SK-N-SH treated with all-trans-retinoic acid at 6 μM for 48 hours (cell line): ENCODE results near the gene HIVEP3.
"Not testable (repeated sequence)": the region's sequence is repeated elsewhere in the genome, so short reads cannot be mapped to it uniquely, and the experiment has no call there.

Experiments
- ATAC-seq: fragments of 200-7000 bp; cut with Tn5 transposase; 3 replicates; pipeline ENCODE4 v1.9.1; 2020; ENCODE audit warnings: mild to moderate bottlenecking, moderate library complexity
- ARNTL ChIP-seq: fragments of 450-650 bp; formaldehyde crosslinking; IDR thresholded peaks from 2 replicates; pipeline ENCODE4 v1.5.0; 2020; ENCODE audit warnings: low read depth, mild to moderate bottlenecking, moderate library complexity, borderline replicate concordance
- BACH2 ChIP-seq: fragments of 250-450 bp; sonication (Bioruptor Pico); IDR thresholded peaks from 2 replicates; pipeline ENCODE4 v1.9.0; 2021; ENCODE audit warnings: mild to moderate bottlenecking, borderline replicate concordance
- CSDC2 ChIP-seq: fragments of 250-450 bp; sonication (Bioruptor Pico); IDR thresholded peaks from 2 replicates; pipeline ENCODE4 v1.5.0; 2020; ENCODE audit warnings: mild to moderate bottlenecking, moderate library complexity
- ESRRG ChIP-seq: fragments of 250-450 bp; sonication (Bioruptor Pico); IDR thresholded peaks from 2 replicates; pipeline ENCODE4 v1.6.1; 2021; ENCODE audit warnings: mild to moderate bottlenecking
- GLIS3 ChIP-seq: fragments of 250-450 bp; sonication (Bioruptor Pico); IDR thresholded peaks from 2 replicates; pipeline ENCODE4 v1.5.0; 2020; ENCODE audit warnings: mild to moderate bottlenecking, moderate library complexity
- ISL1 ChIP-seq: fragments of 250-450 bp; sonication (Bioruptor Pico); IDR thresholded peaks from 2 replicates; pipeline ENCODE4 v2.1.2; 2022; ENCODE audit warnings: mild to moderate bottlenecking, moderate library complexity
- OSR1 ChIP-seq: fragments of 250-450 bp; sonication (Bioruptor Pico); IDR thresholded peaks from 2 replicates; pipeline ENCODE4 v1.8.0; 2022; ENCODE audit warnings: moderate library complexity, mild to moderate bottlenecking, inconsistent platforms
- PATZ1 ChIP-seq: fragments of 250-450 bp; sonication (Bioruptor Pico); IDR thresholded peaks from 2 replicates; pipeline ENCODE4 v1.8.0; 2020; ENCODE audit warnings: mild to moderate bottlenecking, moderate library complexity, borderline replicate concordance
- PPARA ChIP-seq: fragments of 250-450 bp; sonication (Bioruptor Pico); IDR thresholded peaks from 2 replicates; pipeline ENCODE4 v1.5.0; 2020; ENCODE audit warnings: mild to moderate bottlenecking, borderline replicate concordance
- RARB ChIP-seq: fragments of 250-450 bp; sonication (Bioruptor Pico); IDR thresholded peaks from 2 replicates; pipeline ENCODE4 v1.8.0; 2021; ENCODE audit warnings: mild to moderate bottlenecking, moderate library complexity
- SNAI2 ChIP-seq: fragments of 250-450 bp; sonication (Bioruptor Pico); IDR thresholded peaks from 2 replicates; pipeline ENCODE4 v1.5.0; 2020; ENCODE audit warnings: mild to moderate bottlenecking, moderate library complexity
- TCF4 ChIP-seq: fragments of 250-450 bp; sonication (Bioruptor Pico); IDR thresholded peaks from 2 replicates; pipeline ENCODE4 v1.8.0; 2021; ENCODE audit warnings: mild to moderate bottlenecking, moderate library complexity, borderline replicate concordance
- TOX ChIP-seq: fragments of 250-450 bp; sonication (Bioruptor Pico); IDR thresholded peaks from 2 replicates; pipeline ENCODE4 v1.8.0; 2021; ENCODE audit warnings: mild to moderate bottlenecking, moderate library complexity, borderline replicate concordance
- ZC3H10 ChIP-seq: fragments of 250-450 bp; sonication (Bioruptor Pico); IDR thresholded peaks from 2 replicates; pipeline ENCODE4 v1.5.1; 2021; ENCODE audit warnings: mild to moderate bottlenecking, moderate library complexity
- ZFP3 ChIP-seq: fragments of 250-450 bp; sonication (Bioruptor Pico); IDR thresholded peaks from 2 replicates; pipeline ENCODE4 v1.5.0; 2020; ENCODE audit warnings: mild to moderate bottlenecking, moderate library complexity
- ZNF70 ChIP-seq: fragments of 450-650 bp; formaldehyde crosslinking; IDR thresholded peaks from 2 replicates; pipeline ENCODE4 v1.5.0; 2020; ENCODE audit warnings: mild to moderate bottlenecking, moderate library complexity
- ZNF8 ChIP-seq: fragments of 450-650 bp; formaldehyde crosslinking; IDR thresholded peaks from 2 replicates; pipeline ENCODE4 v1.5.0; 2020; ENCODE audit warnings: mild to moderate bottlenecking, moderate library complexity
- TF ChIP-seq, protein P1 (sequence below): fragments of 250-450 bp; sonication (Bioruptor Pico); IDR thresholded peaks from 2 replicates; pipeline ENCODE4 v1.5.0; 2020; ENCODE audit warnings: mild to moderate bottlenecking, moderate library complexity
- TF ChIP-seq, protein P2 (sequence below): fragments of 250-450 bp; sonication (Bioruptor Pico); IDR thresholded peaks from 2 replicates; pipeline ENCODE4 v1.5.1; 2021; ENCODE audit warnings: mild to moderate bottlenecking, moderate library complexity
- TF ChIP-seq, protein P3 (sequence below): fragments of 250-450 bp; sonication (Bioruptor Pico); IDR thresholded peaks from 2 replicates; pipeline ENCODE4 v1.5.1; 2020; ENCODE audit warnings: low read depth, mild to moderate bottlenecking, moderate library complexity
- TF ChIP-seq, protein P4 (sequence below): fragments of 250-450 bp; sonication (Bioruptor Pico); IDR thresholded peaks from 2 replicates; pipeline ENCODE4 v1.8.0; 2021; ENCODE audit warnings: low read depth, mild to moderate bottlenecking, moderate library complexity, borderline replicate concordance

The HIVEP3 gene

GRCh38 chr1:41695118-41695745 lies 223.5 kb downstream of the HIVEP3 start (continued):
- TF ChIP-seq TOX (CRISPR knock-in tag) (no peak), GLIS3 (CRISPR knock-in tag) (no peak), RARB (CRISPR knock-in tag) (no peak), ZC3H10 (CRISPR knock-in tag) (no peak), ZNF70 (CRISPR knock-in tag) (no peak), SNAI2 (CRISPR knock-in tag) (no peak), TCF4 (CRISPR knock-in tag) (no peak), ZNF8 (no peak), ARNTL (CRISPR knock-in tag) (no peak)
- TF ChIP-seq, protein P1, sequence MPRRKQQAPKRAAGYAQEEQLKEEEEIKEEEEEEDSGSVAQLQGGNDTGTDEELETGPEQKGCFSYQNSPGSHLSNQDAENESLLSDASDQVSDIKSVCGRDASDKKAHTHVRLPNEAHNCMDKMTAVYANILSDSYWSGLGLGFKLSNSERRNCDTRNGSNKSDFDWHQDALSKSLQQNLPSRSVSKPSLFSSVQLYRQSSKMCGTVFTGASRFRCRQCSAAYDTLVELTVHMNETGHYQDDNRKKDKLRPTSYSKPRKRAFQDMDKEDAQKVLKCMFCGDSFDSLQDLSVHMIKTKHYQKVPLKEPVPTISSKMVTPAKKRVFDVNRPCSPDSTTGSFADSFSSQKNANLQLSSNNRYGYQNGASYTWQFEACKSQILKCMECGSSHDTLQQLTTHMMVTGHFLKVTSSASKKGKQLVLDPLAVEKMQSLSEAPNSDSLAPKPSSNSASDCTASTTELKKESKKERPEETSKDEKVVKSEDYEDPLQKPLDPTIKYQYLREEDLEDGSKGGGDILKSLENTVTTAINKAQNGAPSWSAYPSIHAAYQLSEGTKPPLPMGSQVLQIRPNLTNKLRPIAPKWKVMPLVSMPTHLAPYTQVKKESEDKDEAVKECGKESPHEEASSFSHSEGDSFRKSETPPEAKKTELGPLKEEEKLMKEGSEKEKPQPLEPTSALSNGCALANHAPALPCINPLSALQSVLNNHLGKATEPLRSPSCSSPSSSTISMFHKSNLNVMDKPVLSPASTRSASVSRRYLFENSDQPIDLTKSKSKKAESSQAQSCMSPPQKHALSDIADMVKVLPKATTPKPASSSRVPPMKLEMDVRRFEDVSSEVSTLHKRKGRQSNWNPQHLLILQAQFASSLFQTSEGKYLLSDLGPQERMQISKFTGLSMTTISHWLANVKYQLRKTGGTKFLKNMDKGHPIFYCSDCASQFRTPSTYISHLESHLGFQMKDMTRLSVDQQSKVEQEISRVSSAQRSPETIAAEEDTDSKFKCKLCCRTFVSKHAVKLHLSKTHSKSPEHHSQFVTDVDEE (CRISPR knock-in tag) = no peak

DNA sequence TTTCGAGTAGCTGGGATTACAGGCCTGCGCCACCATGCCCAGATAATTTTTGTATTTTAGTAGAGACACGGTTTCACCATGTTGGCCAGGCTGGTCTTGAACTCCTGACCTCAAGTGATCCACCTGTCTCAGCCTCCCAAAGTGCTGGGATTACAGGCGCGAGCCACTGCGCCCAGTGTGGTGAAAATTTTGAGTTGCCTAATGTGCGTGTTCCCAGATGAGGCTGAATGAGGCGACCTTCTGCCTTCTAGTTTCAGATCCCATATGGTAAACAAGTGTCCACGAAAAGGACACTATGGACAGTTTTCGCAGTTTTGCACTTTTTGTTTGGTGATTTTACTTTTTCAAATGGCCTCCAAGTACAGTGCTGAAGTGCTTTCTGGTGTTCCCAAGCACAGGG lies 226.8 kb downstream of the HIVEP3 start:
- not testable (repeated sequence) for ATAC-seq

DNA sequence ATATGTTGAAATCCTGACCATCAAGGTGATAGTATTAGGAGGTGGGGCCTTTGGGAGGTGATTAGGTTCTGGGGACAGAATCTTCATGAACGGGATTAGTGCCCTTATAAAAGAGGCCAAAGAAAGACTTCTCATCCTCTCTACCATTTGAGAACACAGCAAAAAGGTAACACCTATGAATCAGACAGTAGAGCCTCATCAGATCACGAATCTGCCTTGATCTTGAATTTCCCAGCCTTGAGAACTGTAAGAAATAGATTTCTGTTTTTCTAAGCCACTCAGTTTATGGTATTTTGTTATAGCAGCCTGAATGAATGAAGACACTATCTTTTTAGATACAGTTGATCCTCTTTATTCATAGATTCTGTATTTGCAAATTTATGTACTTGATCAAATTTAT lies 227.3 kb downstream of the HIVEP3 start:
- no peak for ATAC-seq
- TF ChIP-seq PPARA (CRISPR knock-in tag) = no peak
- no peak for TF ChIP-seq ZNF70 (CRISPR knock-in tag)
- TF ChIP-seq RARB (CRISPR knock-in tag) = no peak
- TF ChIP-seq TOX (CRISPR knock-in tag) = no peak
- TF ChIP-seq CSDC2 (CRISPR knock-in tag) = no peak
- no peak for TF ChIP-seq ZFP3 (CRISPR knock-in tag)

DNA sequence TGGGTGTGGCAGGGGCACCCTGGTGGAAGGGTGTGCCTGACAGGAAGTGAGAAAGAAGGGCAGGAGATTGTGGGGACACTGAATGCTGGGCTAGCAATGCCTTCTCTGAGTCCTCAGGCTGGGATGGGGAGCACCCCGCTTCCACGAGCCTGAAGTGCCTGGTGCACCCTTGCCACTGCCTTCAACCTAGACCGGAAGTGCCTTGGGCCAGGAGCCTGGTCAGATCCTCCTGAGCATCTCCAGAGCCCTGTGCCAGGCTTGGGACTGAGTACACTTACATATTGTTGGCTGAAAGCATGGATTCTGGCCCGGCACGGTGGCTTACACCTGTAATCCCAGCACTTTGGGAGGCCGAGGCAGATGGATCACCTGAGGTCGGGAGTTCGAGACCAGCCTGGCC lies 228.4 kb downstream of the HIVEP3 start:
- no peak for ATAC-seq
- no peak for TF ChIP-seq BACH2
- TF ChIP-seq ZNF8 = no peak
- TF ChIP-seq, protein P1 (CRISPR knock-in tag) = no peak
- TF ChIP-seq ISL1 (CRISPR knock-in tag) = no peak
- no peak for TF ChIP-seq PPARA (CRISPR knock-in tag)
- TF ChIP-seq ZC3H10 (CRISPR knock-in tag) = no peak
- no peak for TF ChIP-seq SNAI2 (CRISPR knock-in tag)
- TF ChIP-seq, protein P2, sequence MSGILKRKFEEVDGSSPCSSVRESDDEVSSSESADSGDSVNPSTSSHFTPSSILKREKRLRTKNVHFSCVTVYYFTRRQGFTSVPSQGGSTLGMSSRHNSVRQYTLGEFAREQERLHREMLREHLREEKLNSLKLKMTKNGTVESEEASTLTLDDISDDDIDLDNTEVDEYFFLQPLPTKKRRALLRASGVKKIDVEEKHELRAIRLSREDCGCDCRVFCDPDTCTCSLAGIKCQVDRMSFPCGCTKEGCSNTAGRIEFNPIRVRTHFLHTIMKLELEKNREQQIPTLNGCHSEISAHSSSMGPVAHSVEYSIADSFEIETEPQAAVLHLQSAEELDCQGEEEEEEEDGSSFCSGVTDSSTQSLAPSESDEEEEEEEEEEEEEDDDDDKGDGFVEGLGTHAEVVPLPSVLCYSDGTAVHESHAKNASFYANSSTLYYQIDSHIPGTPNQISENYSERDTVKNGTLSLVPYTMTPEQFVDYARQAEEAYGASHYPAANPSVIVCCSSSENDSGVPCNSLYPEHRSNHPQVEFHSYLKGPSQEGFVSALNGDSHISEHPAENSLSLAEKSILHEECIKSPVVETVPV (CRISPR knock-in tag) = no peak
- no peak for TF ChIP-seq ZFP3 (CRISPR knock-in tag)
- no peak for TF ChIP-seq GLIS3 (CRISPR knock-in tag)
- TF ChIP-seq, all 23 proteins: peak for 0

GRCh38 chr1:41689558-41689981 lies 229.2 kb downstream of the HIVEP3 start:
- ATAC-seq = no peak
- TF ChIP-seq ARNTL (CRISPR knock-in tag) (no peak), TOX (CRISPR knock-in tag) (no peak), ESRRG (CRISPR knock-in tag) (no peak), PPARA (CRISPR knock-in tag) (no peak), OSR1 (CRISPR knock-in tag) (no peak), BACH2 (no peak), CSDC2 (CRISPR knock-in tag) (no peak), TCF4 (CRISPR knock-in tag) (no peak), GLIS3 (CRISPR knock-in tag) (no peak), ZC3H10 (CRISPR knock-in tag) (no peak), ISL1 (CRISPR knock-in tag) (no peak), RARB (CRISPR knock-in tag) (no peak), PATZ1 (CRISPR knock-in tag) (no peak)
- TF ChIP-seq, protein P3, sequence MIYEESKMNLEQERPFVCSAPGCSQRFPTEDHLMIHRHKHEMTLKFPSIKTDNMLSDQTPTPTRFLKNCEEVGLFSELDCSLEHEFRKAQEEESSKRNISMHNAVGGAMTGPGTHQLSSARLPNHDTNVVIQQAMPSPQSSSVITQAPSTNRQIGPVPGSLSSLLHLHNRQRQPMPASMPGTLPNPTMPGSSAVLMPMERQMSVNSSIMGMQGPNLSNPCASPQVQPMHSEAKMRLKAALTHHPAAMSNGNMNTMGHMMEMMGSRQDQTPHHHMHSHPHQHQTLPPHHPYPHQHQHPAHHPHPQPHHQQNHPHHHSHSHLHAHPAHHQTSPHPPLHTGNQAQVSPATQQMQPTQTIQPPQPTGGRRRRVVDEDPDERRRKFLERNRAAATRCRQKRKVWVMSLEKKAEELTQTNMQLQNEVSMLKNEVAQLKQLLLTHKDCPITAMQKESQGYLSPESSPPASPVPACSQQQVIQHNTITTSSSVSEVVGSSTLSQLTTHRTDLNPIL (CRISPR knock-in tag) = no peak
- TF ChIP-seq, protein P4, sequence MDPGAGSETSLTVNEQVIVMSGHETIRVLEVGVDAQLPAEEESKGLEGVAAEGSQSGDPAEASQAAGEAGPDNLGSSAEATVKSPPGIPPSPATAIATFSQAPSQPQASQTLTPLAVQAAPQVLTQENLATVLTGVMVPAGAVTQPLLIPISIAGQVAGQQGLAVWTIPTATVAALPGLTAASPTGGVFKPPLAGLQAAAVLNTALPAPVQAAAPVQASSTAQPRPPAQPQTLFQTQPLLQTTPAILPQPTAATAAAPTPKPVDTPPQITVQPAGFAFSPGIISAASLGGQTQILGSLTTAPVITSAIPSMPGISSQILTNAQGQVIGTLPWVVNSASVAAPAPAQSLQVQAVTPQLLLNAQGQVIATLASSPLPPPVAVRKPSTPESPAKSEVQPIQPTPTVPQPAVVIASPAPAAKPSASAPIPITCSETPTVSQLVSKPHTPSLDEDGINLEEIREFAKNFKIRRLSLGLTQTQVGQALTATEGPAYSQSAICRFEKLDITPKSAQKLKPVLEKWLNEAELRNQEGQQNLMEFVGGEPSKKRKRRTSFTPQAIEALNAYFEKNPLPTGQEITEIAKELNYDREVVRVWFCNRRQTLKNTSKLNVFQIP (CRISPR knock-in tag) = no peak
